HL-60/S4 treated with retinoic acid at 250 ng/mL for 4 days and 3 days (cell line): ENCODE results near the gene GRIPAP1.
"Not testable (repeated sequence)": the region's sequence is repeated elsewhere in the genome, so short reads cannot be mapped to it uniquely, and the experiment has no call there.

Experiments
- in situ Hi-C: fragments of 300-500 bp; cut with MboI; formaldehyde crosslinking; loops from 2 replicates; pipeline ENCODE4 v1.7.0; 2022; ENCODE audit warnings: low sequenced_read_pairs

GRIPAP1 gene

GRCh38 chrX:48997455-48997854 is 4.6 kb downstream of the GRIPAP1 start:
- in situ Hi-C loops: no loop called here

GRCh38 chrX:48996969-48997368 is 5.1 kb downstream of the GRIPAP1 start:
- in situ Hi-C loops: no loop called here

DNA sequence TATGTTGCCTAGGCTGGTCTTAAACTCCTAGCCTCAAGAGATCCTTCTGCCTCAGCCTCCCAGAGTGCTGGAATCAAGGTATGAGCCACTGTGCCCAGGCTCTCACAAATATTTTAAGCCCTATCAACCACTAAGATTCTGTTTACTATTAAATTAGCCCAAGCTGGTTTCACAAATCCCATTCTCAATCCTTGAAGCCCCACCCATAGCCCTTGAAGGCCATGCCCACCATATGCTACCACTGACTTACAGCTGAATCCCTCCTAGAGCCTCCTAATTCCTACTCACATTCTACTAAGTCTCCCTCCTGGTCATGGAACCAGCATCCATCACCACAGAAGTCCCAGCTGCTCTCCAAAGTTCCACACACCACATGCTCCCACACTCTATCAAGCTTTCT is 9.7 kb downstream of the GRIPAP1 start:
- in situ Hi-C loops: no loop called here

- in situ Hi-C loops: no loop called here
These were observed 12.6 kb downstream of the GRIPAP1 start for GRCh38 chrX:48989483-48989882.

DNA sequence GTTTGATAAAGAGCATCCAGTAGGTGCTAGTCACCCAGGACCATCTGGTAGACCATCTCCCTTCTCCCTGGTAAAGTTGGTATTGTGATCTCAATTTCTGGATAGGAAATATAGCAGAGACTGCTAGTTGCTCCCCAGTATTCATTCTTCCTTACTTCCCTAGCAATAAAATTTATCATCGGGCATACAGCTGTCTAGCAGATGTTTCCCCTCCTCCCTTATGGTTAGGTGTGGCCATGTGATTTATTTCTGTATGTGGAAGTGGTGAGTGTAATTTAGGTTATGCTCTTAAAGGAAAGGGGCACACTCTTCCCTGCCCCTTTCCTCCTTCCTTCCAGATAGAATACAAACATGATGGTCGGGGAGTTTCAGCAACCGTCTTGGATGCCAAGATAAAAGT is 18.2 kb downstream of the GRIPAP1 start:
- in situ Hi-C loops: no loop called here

- in situ Hi-C loops: no loop called here
These were observed 19.0 kb downstream of the GRIPAP1 start for GRCh38 chrX:48983081-48983480.

GRCh38 chrX:48981178-48981577 is 20.9 kb downstream of the GRIPAP1 start:
- in situ Hi-C loops: no loop called here

DNA sequence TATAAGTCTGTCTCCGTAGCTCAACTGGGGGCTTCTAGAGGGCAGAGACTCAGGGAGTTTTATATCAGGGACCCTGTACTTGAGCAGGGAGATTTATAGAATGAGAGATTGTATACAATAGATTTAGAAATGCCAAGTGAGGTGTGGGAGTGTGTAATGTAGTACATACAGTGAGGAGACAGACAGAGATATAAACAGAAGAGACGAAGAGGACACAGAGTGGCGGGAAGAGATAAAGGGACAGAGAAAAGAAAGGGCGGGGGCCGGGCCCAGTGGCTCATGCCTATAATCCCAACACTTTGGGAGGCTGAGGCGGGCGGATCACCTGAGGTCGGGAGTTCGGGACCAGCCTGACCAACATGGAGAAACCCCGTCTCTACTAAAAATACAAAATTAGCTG is 21.7 kb downstream of the GRIPAP1 start:
- in situ Hi-C loops: not testable (repeated sequence)

- in situ Hi-C loops: no loop called here
These were observed 23.8 kb downstream of the GRIPAP1 start for GRCh38 chrX:48978226-48978625.

GRCh38 chrX:48976086-48976485 is 26.0 kb downstream of the GRIPAP1 start:
- in situ Hi-C loops: no loop called here

GRCh38 chrX:48975541-48975940 is 26.5 kb downstream of the GRIPAP1 start:
- in situ Hi-C loops: no loop called here

DNA sequence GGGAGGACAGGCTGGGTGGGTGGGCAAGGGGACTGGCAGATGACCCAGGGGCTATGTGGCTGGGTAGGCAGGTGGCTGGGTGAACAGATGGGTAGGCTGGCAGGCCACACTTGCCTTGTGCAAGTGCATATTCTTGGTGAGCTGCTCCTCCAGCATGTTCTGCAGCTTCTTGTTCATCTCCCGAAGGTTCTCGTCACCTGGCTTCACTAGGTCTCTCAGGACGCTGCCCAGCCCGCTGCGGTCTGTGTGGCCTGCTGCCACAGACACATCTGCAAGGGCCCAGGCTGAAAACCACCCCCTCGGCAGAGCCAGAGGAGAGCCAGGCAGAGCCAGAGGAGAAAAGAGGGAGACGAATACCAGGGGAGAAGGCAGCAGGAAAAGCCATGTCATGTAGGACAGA is 27.0 kb downstream of the GRIPAP1 start:
- in situ Hi-C loops: no loop called here

- in situ Hi-C loops: no loop called here
These were observed 27.5 kb downstream of the GRIPAP1 start for GRCh38 chrX:48974574-48974973.

DNA sequence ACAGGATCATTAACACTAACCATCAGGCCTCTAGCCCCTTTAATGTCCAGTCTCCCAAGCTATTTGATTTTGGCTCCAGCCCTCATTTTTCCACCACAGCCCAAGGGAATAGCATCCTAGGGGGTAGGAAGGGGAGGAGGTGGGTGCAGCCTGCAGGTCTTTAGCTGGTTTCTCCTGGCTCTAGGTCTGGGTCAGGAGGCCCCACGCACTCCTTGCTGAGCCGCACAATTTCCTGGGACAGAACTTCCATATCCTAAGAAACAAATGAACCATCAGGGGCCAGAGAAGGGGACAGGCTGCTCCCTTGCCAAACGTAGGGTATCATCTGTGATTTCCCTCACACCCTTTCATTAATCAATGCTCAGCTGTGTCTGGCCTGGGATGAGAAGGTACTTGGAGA is 28.0 kb downstream of the GRIPAP1 start:
- in situ Hi-C loops: no loop called here

DNA sequence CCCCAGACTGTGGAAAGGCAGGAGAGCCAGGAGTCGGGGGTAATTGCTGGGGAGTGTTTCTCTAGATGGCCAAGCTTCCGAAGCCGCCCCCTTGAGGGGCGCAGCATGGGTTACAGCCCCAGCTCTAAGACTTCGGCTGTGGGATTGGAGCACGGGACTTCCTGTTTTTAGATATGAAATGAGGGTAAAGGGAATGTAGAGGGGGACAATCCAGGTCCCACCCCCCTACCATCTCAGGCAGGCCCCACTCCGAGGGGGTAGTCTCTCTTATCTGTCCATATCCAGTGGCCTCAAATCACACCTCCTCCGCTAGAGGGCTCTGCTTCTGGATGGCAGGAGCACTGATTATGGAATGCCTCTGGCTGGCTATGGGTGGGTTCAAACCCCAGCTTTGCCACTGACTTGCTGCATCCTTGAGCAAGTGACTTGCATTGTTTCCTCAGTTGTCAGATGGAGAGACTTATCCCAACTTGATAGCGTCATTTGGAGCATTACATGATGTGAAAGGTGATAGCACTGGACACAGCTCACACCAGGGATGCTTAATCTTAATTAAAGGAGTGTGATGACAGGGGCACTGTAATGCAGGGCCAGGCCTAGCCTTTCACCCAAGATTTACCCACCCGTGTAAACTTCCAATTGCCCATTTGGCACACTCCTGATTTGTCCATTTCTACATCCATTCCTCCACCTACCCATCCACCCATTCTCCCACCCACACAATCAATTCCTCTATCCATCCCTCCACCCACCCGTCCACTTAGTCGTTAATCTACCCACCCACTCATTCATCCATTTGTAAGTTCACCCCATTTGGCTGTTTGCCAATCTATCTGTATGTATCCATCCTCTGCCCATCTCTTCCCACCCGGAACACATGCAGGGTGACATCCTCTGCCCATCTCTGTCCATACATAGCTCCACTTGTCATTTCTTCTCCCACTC is 29.6 kb downstream of the GRIPAP1 start:
- in situ Hi-C loops: no loop called here

DNA sequence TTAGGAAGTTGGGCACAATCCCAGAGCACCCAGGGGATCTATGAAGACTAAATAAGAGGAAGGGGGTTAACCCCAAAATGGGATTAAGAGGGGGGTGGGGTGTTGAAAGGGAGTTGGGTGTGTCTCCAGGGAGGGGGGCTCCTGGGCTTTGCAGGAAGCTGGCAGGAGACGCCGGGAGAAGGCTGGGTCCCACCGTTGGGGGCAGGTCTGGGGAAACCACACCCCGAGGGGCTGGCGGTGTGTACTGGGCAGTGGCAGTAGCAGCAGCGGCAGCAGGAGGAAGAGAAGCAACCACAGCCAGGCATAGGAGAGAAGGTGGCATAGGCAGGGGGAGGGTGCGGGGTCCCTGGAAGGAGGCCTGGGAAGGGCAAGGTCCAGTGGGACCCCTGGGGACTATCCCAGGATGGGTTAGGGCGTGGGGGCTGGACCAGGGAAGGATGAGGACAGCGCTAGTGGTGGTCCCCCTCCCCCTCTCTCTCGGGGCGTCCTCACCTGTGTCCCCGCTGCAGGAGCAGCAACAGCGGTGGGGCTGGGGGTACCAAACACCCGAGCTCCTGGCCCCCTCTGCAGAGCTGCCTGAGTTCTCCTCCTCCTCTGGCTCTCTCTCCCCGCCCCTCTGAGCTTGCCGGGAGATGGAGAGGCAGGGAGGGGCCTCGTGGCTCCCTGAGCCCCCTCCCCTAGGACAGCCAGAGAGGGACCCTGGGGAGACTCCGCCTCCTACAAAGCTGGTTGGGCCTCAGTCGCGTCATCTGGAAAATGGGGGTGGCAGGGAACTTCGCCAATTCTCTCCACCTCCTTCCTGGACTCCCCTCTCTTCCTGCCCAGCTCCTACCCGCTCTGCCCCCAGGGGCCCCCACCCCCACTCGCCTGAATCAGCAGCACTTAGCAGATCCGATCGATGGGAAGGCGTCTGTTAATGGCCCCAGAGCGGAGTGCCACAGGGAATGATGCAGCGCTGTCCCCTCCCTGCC is 30.5 kb downstream of the GRIPAP1 start, which contains the start of gene KCND1:
TSS of gene KCND1 (minus strand) at position 596 of the 971 bp plus-strand sequence. CDS start 1,573 bp downstream, outside the sequence.
- in situ Hi-C loops: no loop called here

DNA sequence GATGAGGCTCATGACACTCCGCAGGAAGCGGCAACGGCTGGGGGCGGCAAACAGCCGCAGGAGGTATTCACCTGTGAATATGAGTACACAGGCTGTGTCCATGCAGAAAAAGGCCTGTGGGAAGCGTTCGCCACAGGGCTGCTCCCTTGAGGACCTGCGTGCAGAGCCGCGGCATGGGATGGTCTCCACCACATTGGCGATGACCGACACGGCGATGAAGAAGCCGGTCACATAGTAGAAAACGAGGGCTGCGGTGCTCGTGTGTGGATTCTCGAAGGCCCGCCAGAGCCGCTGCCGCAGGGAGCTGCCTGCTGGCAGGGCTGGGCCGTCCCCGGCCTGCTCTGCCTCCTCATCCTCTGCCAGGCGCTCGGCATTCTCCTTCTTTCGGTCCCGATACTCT is 32.6 kb downstream of the GRIPAP1 start:
- in situ Hi-C loops: no loop called here

- in situ Hi-C loops: no loop called here
These were observed 33.7 kb downstream of the GRIPAP1 start for GRCh38 chrX:48968377-48968776.

DNA sequence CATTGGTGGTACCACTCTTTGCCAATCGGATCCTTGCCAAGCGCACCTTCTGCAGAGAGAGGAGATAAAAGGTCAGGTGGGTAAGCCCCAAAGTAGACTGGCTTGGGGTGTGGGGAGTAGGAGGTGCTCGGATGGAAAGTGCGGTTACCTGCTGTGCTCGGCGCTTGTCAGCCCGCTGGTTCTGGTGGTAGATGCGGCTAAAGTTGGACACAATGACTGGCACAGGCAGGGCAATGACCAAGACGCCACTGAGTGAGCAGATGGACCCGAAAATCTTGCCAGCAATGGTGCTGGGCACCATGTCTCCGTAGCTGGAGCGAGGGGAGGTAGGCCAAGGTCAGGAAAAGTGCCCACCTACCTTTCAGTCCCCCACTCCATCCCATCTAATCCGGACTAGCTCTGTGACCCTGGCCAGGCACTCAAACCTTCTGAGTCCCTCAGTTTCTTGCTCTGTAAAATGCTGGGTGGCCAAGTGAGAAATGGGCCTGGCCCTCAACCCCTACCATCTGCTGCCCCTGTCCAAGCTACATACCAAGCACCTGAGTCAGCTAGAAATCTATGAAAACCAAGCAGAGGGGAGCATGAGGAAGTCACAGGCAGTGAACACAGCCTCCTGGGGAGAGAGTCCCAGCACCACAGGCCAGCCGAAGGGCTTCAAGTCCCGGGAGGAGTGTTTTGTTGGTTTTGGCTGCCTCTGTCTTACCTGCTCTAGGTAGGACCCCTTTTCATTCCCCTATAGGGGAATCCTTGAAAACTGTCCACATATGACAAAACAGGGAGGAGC is 35.1 kb downstream of the GRIPAP1 start:
- in situ Hi-C loops: no loop called here

DNA sequence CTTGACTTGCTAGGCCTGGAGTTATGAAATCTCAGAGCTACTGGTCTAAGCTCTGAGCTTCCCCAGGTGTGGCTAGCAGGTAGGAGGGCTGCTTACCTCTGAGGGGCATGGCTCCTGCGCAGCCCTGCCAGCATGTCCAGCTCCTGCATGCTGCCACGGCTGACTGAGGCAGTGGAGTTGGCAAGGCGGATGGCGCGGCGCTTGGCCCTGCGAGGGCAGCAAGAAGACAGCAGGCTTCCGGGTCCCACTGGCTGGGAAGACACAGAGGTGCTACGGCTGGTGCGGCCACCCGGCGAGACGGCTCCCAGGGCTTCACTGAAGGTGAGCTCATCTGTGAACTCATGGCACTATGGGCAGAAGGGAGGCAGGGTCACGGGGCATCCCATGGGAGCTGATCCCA is 36.1 kb downstream of the GRIPAP1 start:
- in situ Hi-C loops: no loop called here
